Measurements from ENCODE around the gene EFCAB8.
"Not testable (repeated sequence)": the region's sequence is repeated elsewhere in the genome, so short reads cannot be mapped to it uniquely, and the experiment has no call there.

The EFCAB8 gene

GRCh38 chr20:32972181-32973076 is 113.7 kb downstream of the EFCAB8 start:
- DNase-seq (ENCODE audit: low spot score), result no peak

- no peak for DNase-seq (ENCODE audit: low spot score)
Measured at GRCh38 chr20:32973077-32973717, 114.5 kb downstream of the EFCAB8 start.

GRCh38 chr20:32974204-32975064 is 115.7 kb downstream of the EFCAB8 start:
- not testable (repeated sequence) for DNase-seq (ENCODE audit: low spot score)

- not testable (repeated sequence) for DNase-seq (ENCODE audit: low spot score)
Measured at GRCh38 chr20:32975121-32975520, 116.4 kb downstream of the EFCAB8 start.

- DNase-seq (ENCODE audit: low spot score), result no peak
Measured at GRCh38 chr20:32975698-32976674, 117.3 kb downstream of the EFCAB8 start.

GRCh38 chr20:32976746-32977145 is 118.0 kb downstream of the EFCAB8 start:
- DNase-seq (ENCODE audit: low spot score), result no peak

- no peak for DNase-seq (ENCODE audit: low spot score)
Measured at GRCh38 chr20:32977281-32978008, 118.7 kb downstream of the EFCAB8 start.

GRCh38 chr20:32978009-32978335 is 119.2 kb downstream of the EFCAB8 start:
- DNase-seq (ENCODE audit: low spot score), result no peak

GRCh38 chr20:32979201-32979998 is 120.7 kb downstream of the EFCAB8 start:
- DNase-seq (ENCODE audit: low spot score), result no peak

GRCh38 chr20:32980131-32980941 is 121.6 kb downstream of the EFCAB8 start:
- DNase-seq (ENCODE audit: low spot score), result no peak

GRCh38 chr20:32980990-32981389 is 122.3 kb downstream of the EFCAB8 start:
- DNase-seq (ENCODE audit: low spot score), result no peak

- DNase-seq (ENCODE audit: low spot score), result no peak
Measured at GRCh38 chr20:32982617-32983458, 124.1 kb downstream of the EFCAB8 start.

GRCh38 chr20:32983459-32984112 is 124.9 kb downstream of the EFCAB8 start:
- no peak for DNase-seq (ENCODE audit: low spot score)

- no peak for DNase-seq (ENCODE audit: low spot score)
Measured at GRCh38 chr20:32984196-32984595, 125.5 kb downstream of the EFCAB8 start.

- no peak for DNase-seq (ENCODE audit: low spot score)
Measured at GRCh38 chr20:32984631-32985354, 126.1 kb downstream of the EFCAB8 start.

GRCh38 chr20:32985596-32985995 is 126.9 kb downstream of the EFCAB8 start:
- no peak for DNase-seq (ENCODE audit: low spot score)
